ENCODE data around the gene KLK6.

DNA sequence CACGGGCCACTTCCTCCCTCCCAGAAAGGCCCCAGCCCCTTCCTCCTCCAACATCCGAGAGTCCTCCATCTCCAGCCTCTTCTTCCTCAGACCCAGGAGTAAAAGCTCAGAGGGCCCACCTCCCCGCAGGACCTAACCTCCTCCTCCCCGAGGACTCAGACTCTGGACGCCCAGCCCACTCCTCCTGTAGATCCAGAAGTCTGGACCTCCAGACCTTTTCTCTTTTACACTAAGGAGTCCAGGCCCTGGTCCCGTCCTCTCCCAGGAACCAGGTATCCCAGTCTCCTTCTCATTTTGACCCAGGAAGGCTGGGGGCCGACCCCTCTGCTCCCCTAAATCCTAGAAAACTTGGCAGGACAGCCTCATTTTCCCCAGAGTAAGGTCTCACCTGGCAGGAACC, 33.9 kb upstream of the KLK6 start:
- TF ChIP-seq EZH2 (IDR thresholded peaks at IDR 0.05; ENCODE audit: insufficient read depth, poor library complexity, severe bottlenecking) (no peak), EZH2phosphoT487 (IDR thresholded peaks at IDR 0.05; ENCODE audit: insufficient read depth, low read depth) (no peak)
